ENCODE measurements around the gene TOP3A. TPM values are rescaled to one million over a fixed set of nuclear protein-coding genes. Genes with fewer than 3 reads are reported as not detected.

The TOP3A gene
- total RNA-seq, 6 donors from 2014 or later, result 23.4 to 36.3 (median 32.9) TPM

GRCh38 chr17:18262641-18263040, 52.2 kb downstream of the TOP3A start:
- Histone ChIP-seq H3K4me1 (peaks cover 28 to 41% (median 33%) of the 10 kb centered on the region in 4 donors), H3K36me3 (peaks cover 13 to 33% (median 24%) of the 10 kb centered on the region in 4 donors), H3K4me3 (no peak overlapping the region), H3K27me3 (no peaks in the 10 kb centered on the region), H3K27ac (peak overlapping the region in 2 of 4 donors; percentile 88 to 94), H3K9me3 (no peaks in the 10 kb centered on the region)
- WGBS, 2 donors, result 83 to 100% methylated on average over 1 to 11 of the region's 12 CpGs
- ATAC-seq (ENCODE audit: low FRiP score in 2 of 2), result no peak
- TF ChIP-seq POLR2AphosphoS5 (IDR thresholded peaks at IDR 0.05) (no peak), CTCF (IDR thresholded peaks at IDR 0.05) (no peak), EP300 (IDR thresholded peaks at IDR 0.05) (no peak), POLR2A (IDR thresholded peaks at IDR 0.05) (no peak)
- DNase-seq, result peak in 1 of 2 donors; percentile 87

GRCh38 chr17:18262111-18262510, 52.7 kb downstream of the TOP3A start:
- no peaks in the 10 kb centered on the region for H3K9me3 ChIP-seq
- DNase-seq, result no peak
- TF ChIP-seq POLR2A (IDR thresholded peaks at IDR 0.05), result no peak
- no peak for TF ChIP-seq CTCF (IDR thresholded peaks at IDR 0.05)
- TF ChIP-seq EP300 (IDR thresholded peaks at IDR 0.05), result no peak
- no peak for TF ChIP-seq POLR2AphosphoS5 (IDR thresholded peaks at IDR 0.05)
- H3K36me3 ChIP-seq, result peaks cover 13 to 33% (median 24%) of the 10 kb centered on the region in 4 donors
- H3K4me1 ChIP-seq, result peaks cover 32 to 46% (median 38%) of the 10 kb centered on the region in 4 donors
- peak overlapping the region; percentile 88 to 99 (median 94) for H3K27ac ChIP-seq
- 80 to 92% methylated on average over 2 of the region's 2 CpGs for WGBS, 2 donors
- H3K4me3 ChIP-seq, result no peak overlapping the region
- no peaks in the 10 kb centered on the region for H3K27me3 ChIP-seq
- no peak for ATAC-seq (ENCODE audit: low FRiP score in 2 of 2)

GRCh38 chr17:18261659-18262058, 53.1 kb downstream of the TOP3A start:
- Histone ChIP-seq H3K9me3 (no peaks in the 10 kb centered on the region), H3K4me3 (peak overlapping the region in 3 of 4 donors; percentile 60 to 96 (median 80)), H3K27ac (peak overlapping the region; percentile 88 to 99 (median 94)), H3K4me1 (peaks cover 37 to 51% (median 43%) of the 10 kb centered on the region in 4 donors), H3K36me3 (peaks cover 13 to 35% (median 24%) of the 10 kb centered on the region in 4 donors), H3K27me3 (no peaks in the 10 kb centered on the region)
- DNase-seq (no peak), ATAC-seq (ENCODE audit: low FRiP score in 2 of 2) (no peak)
- TF ChIP-seq POLR2A (IDR thresholded peaks at IDR 0.05) (no peak), CTCF (IDR thresholded peaks at IDR 0.05) (no peak), POLR2AphosphoS5 (IDR thresholded peaks at IDR 0.05) (no peak), EP300 (IDR thresholded peaks at IDR 0.05) (no peak)
- 71 to 100% methylated on average over 1 to 3 of the region's 3 CpGs for WGBS, 2 donors

GRCh38 chr17:18261146-18261515, 53.7 kb downstream of the TOP3A start:
- DNase-seq (peak; percentile 86 to 96), ATAC-seq (ENCODE audit: low FRiP score in 2 of 2) (peak; percentile 38 to 75)
- 2% methylated on average over 11 to 14 of the region's 16 CpGs for WGBS, 2 donors
- peak overlapping the region; percentile 60 to 96 (median 88) for H3K4me3 ChIP-seq
- peaks cover 13 to 40% (median 28%) of the 10 kb centered on the region in 4 donors for H3K36me3 ChIP-seq
- H3K4me1 ChIP-seq, result peaks cover 42 to 56% (median 48%) of the 10 kb centered on the region in 4 donors
- TF ChIP-seq POLR2A (IDR thresholded peaks at IDR 0.05) (no peak), CTCF (IDR thresholded peaks at IDR 0.05) (no peak), POLR2AphosphoS5 (IDR thresholded peaks at IDR 0.05) (no peak), EP300 (IDR thresholded peaks at IDR 0.05) (no peak)
- H3K9me3 ChIP-seq, result no peaks in the 10 kb centered on the region
- no peaks in the 10 kb centered on the region for H3K27me3 ChIP-seq
- peak overlapping the region; percentile 88 to 99 (median 94) for H3K27ac ChIP-seq
